ENCODE results near the gene WDR18.

The WDR18 gene

GRCh38 chr19:1025960-1026782, 42.0 kb downstream of the WDR18 start, which contains the start of gene CNN2:
Gene CNN2, plus strand, starts transcription at chr19:1026608. Its CDS starts 54 bp downstream, at chr19:1026662.
- DNase-seq: peak; percentile 81

- peak; percentile 48 for DNase-seq
Observed at GRCh38 chr19:1026783-1027649, 42.9 kb downstream of the WDR18 start.

GRCh38 chr19:1027650-1028061, 43.5 kb downstream of the WDR18 start:
- DNase-seq: peak; percentile 41

GRCh38 chr19:1028062-1028926, 44.1 kb downstream of the WDR18 start:
- peak; percentile 88 for DNase-seq

- no peak for DNase-seq
Observed at GRCh38 chr19:1032264-1032867, 48.2 kb downstream of the WDR18 start.

GRCh38 chr19:1035998-1036621, 52.0 kb downstream of the WDR18 start:
- no peak for DNase-seq

GRCh38 chr19:1037621-1038064, 53.5 kb downstream of the WDR18 start:
- peak; percentile 24 for DNase-seq

GRCh38 chr19:1038978-1039645, 55.0 kb downstream of the WDR18 start:
- peak; percentile 30 for DNase-seq

- DNase-seq: peak; percentile 99
Observed at GRCh38 chr19:1039646-1040475, 55.7 kb downstream of the WDR18 start, which contains the start of gene ABCA7. Gene ABCA7, plus strand, starts transcription at chr19:1040107. Its CDS starts 1,255 bp downstream, at chr19:1041362.

- peak; percentile 94 for DNase-seq
Observed at GRCh38 chr19:1040476-1041271, 56.5 kb downstream of the WDR18 start.

GRCh38 chr19:1041272-1041834, 57.2 kb downstream of the WDR18 start:
- DNase-seq: no peak

GRCh38 chr19:1041835-1042685, 57.9 kb downstream of the WDR18 start:
- DNase-seq: no peak

GRCh38 chr19:1042689-1043511, 58.8 kb downstream of the WDR18 start:
- DNase-seq: no peak
